Kidney (tissue), 14 donors: ENCODE results near the gene SPSB4. TPM values are rescaled to one million over a fixed set of nuclear protein-coding genes. Genes with fewer than 3 reads are reported as not detected.

Experiments
- DNase-seq, 5 donors: peaks; one replicate each; pipeline ENCODE4 v3.0.0-alpha.2; 2013 to 2020
- FAIRE-seq: peaks from 2 replicates; lab custom pipeline; 2012; peaks lifted over from hg19 to GRCh38; lab: Jason Lieb, UNC
- H3K27ac ChIP-seq, 2 donors: one replicate each; pipeline ENCODE4 v1.7.0; 2013; ENCODE audit warnings: low read depth in 2 of 2, low read length in 2 of 2, inconsistent platforms in 1 of 2
- H3K27me3 ChIP-seq: one replicate; pipeline ENCODE4 v1.7.1; 2013; ENCODE audit warnings: low read length, inconsistent platforms; ENCODE audit not compliant: control insufficient read depth, insufficient read depth
- H3K36me3 ChIP-seq, 3 donors: one replicate each; pipeline versions ENCODE4 v1.7.0 to v1.7.1; 2013; ENCODE audit warnings: low read length in 3 of 3, control low read depth in 1 of 3, inconsistent platforms in 1 of 3; ENCODE audit not compliant: insufficient read depth in 3 of 3, control insufficient read depth in 2 of 3
- H3K4me1 ChIP-seq, 3 donors: one replicate each; pipeline versions ENCODE4 v1.7.0 to v1.7.1; 2013; ENCODE audit warnings: low read length in 3 of 3, inconsistent platforms in 1 of 3, low read depth in 1 of 3; ENCODE audit not compliant: control insufficient read depth in 2 of 3, insufficient read depth in 2 of 3
- H3K4me3 ChIP-seq, 3 donors: one replicate each; pipeline versions ENCODE4 v1.7.0 to v1.8.1; 2013; ENCODE audit warnings: low read length in 3 of 3, control low read depth in 1 of 3, inconsistent platforms in 1 of 3
- H3K9ac ChIP-seq, 3 donors: one replicate each; pipeline versions ENCODE4 v1.7.0 to v1.7.1; 2013; ENCODE audit warnings: low read length in 3 of 3, control low read depth in 1 of 3, inconsistent platforms in 1 of 3
- H3K9me3 ChIP-seq, 3 donors: one replicate each; pipeline versions ENCODE4 v1.7.0 to v1.7.1; 2013; ENCODE audit warnings: low read length in 3 of 3, control low read depth in 1 of 3, inconsistent platforms in 1 of 3; ENCODE audit not compliant: control insufficient read depth in 2 of 3, insufficient read depth in 1 of 3
- intact Hi-C: fragments of 100-400 bp; cut with DNase I; formaldehyde crosslinking; loops from one replicate; pipeline ENCODE4 v1.11.1; 2022
- polyA plus RNA-seq: library from polyadenylated mRNA; stranded (reverse); fragments of 350-450 nt; fragmentation: Illumina TruSeq; extraction: RNeasy Lipid Tissue Mini Kit (QIAGEN cat#74804); gene quantifications from one replicate; pipeline ENCODE4 v1.2.3, GENCODE V29; 2014; ENCODE audit warnings: low read depth, low replicate concordance; ENCODE audit not compliant: insufficient read depth
- total RNA-seq: library from RNA; stranded (reverse); fragmentation: NEBNext Ultra II Directional; extraction: Animal tissue kit (Norgen Biotek cat#: 25700); gene quantifications from one replicate; pipeline ENCODE4 v1.2.1, GENCODE V29; 2021
- TF ChIP-seq, protein P1 (sequence below): IDR thresholded peaks from 3 replicates; pipeline ENCODE4 v1.5.1; 2012; ENCODE audit warnings: mild to moderate bottlenecking, moderate library complexity, borderline replicate concordance; ENCODE audit not compliant: insufficient read depth; ENCODE audit errors: extremely low read depth
- donor health status: control.
- donor health status: control.
- donor health status: control.
- donor health status: control.
- donor health status: control.
- donor health status: DM: yes; HTN: yes; CAD: no.
- donor health status: Normal renal cell carcinoma (clear cell type).

SPSB4 gene
- total and polyA plus RNA-seq, 2 donors from 2014 or later = 0.57 to 1.9 TPM

DNA sequence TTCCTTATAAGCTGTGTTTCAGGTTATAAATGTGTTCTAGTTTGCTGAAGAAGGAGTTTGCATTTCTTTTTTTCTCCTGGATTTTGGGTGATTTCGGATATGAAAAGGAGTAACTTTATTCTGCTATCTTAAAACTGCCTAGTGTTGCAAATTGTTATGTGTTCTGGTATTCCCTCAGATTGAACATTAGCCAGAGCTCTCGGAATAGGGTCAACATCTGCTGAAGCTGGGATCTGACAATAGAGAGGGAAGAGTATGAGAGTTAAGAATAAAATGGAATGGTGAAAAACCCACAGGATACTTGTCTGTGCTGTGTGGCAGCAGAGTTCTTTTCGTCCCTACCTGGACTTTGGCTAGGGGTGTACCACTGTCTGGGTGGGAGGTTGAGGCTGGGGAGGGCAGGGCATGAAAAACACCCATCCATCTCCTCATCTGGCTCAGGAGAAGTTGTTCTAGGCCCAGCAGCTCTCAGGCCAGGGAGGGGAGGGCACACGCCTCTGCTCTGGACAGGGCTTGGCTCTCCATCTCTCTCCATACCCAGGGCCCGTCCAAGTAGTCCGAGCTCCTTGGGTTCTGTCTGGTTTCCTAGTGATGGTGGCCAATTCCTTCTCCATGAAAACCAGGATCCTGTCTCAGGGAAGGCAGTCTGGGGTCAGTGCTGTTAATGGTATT lies 13.2 kb downstream of the SPSB4 start:
- TF ChIP-seq, protein P1, sequence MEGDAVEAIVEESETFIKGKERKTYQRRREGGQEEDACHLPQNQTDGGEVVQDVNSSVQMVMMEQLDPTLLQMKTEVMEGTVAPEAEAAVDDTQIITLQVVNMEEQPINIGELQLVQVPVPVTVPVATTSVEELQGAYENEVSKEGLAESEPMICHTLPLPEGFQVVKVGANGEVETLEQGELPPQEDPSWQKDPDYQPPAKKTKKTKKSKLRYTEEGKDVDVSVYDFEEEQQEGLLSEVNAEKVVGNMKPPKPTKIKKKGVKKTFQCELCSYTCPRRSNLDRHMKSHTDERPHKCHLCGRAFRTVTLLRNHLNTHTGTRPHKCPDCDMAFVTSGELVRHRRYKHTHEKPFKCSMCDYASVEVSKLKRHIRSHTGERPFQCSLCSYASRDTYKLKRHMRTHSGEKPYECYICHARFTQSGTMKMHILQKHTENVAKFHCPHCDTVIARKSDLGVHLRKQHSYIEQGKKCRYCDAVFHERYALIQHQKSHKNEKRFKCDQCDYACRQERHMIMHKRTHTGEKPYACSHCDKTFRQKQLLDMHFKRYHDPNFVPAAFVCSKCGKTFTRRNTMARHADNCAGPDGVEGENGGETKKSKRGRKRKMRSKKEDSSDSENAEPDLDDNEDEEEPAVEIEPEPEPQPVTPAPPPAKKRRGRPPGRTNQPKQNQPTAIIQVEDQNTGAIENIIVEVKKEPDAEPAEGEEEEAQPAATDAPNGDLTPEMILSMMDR = no peak
- Histone ChIP-seq H3K9me3 (no peaks in the 10 kb centered on the region), H3K27ac (no peak overlapping the region), H3K9ac (no peak overlapping the region), H3K4me1 (peaks cover 0 to 9% (median 7%) of the 10 kb centered on the region in 3 donors), H3K27me3 (no peaks in the 10 kb centered on the region), H3K36me3 (no peaks in the 10 kb centered on the region), H3K4me3 (no peak overlapping the region)
- FAIRE-seq (no peak), DNase-seq (peak in 3 of 5 donors; percentile 2 to 62 (median 22))
- intact Hi-C loops = no loop called here

DNA sequence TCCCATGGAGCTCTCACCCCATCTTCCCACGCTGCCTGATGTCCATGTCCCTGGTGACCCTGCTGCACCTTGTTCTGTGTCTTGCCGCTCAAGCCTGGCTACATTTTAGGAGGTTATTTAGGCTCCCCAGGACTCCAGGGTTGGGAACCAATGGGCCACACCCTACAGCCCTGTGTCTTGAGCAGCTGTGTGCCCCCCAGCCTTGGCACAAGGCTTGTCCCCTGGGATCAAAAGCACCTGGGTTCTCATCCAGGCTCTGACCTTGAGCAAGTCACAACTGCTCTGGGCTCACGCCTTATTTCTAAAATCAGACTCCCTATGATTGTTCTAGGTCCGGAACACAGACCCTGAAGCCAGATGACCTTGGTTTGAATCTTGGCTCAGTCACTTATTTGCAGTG lies 14.1 kb downstream of the SPSB4 start:
- no peak for FAIRE-seq
- no peaks in the 10 kb centered on the region for H3K27me3 ChIP-seq
- H3K9ac ChIP-seq = no peak overlapping the region
- no peaks in the 10 kb centered on the region for H3K9me3 ChIP-seq
- intact Hi-C loops = no loop called here
- H3K4me1 ChIP-seq = peaks cover 0 to 9% (median 7%) of the 10 kb centered on the region in 3 donors
- DNase-seq = peak in 2 of 5 donors; percentile 2 to 28
- TF ChIP-seq, protein P1 = no peak
- H3K36me3 ChIP-seq = no peaks in the 10 kb centered on the region
- H3K27ac ChIP-seq = no peak overlapping the region
- H3K4me3 ChIP-seq = no peak overlapping the region

DNA sequence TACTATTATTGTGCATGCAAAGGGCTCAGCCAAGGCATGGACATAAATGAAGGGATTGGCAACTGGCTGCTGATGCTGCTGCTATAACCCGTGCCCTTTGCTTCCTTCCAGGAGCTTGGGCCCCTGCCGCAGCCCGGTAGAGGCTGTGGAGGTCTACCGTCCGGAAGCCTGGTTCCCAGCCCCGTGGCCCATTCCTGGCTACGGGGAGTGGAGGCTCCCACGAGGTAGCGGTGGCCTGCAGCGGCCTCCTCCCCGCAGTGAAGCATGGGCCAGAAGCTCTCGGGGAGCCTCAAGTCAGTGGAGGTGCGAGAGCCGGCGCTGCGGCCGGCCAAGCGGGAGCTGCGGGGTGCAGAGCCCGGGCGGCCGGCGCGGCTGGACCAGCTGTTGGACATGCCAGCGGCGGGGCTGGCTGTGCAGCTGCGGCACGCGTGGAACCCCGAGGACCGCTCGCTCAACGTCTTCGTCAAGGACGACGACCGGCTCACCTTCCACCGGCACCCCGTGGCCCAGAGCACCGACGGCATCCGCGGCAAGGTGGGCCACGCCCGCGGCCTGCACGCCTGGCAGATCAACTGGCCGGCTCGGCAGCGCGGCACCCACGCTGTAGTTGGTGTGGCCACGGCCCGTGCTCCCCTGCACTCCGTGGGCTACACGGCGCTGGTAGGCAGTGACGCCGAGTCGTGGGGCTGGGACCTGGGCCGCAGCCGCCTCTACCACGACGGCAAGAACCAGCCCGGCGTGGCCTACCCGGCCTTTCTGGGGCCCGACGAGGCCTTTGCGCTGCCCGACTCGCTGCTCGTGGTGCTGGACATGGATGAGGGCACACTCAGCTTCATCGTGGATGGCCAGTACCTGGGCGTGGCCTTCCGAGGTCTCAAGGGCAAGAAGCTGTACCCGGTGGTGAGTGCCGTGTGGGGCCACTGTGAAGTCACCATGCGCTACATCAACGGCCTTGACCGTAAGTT lies 15.0 kb downstream of the SPSB4 start:
- Histone ChIP-seq H3K9me3 (no peaks in the 10 kb centered on the region), H3K9ac (no peak overlapping the region), H3K36me3 (no peaks in the 10 kb centered on the region), H3K27ac (no peak overlapping the region), H3K4me3 (no peak overlapping the region), H3K27me3 (no peaks in the 10 kb centered on the region), H3K4me1 (peaks cover 0 to 9% (median 7%) of the 10 kb centered on the region in 3 donors)
- FAIRE-seq (no peak), DNase-seq (peak in 2 of 5 donors; percentile 7 to 35)
- intact Hi-C loops = no loop called here
- TF ChIP-seq, protein P1 = no peak
